DMS114 treated with DMSO at 0.1 percent for 48 hours (cell line): ENCODE results near the gene OR10H1.
"Not testable (repeated sequence)": the region's sequence is repeated elsewhere in the genome, so short reads cannot be mapped to it uniquely, and the experiment has no call there.

Source experiments
- DNase-seq: peaks from one replicate; lab custom pipeline; 2025; ENCODE audit not compliant: unreplicated experiment; lab: John Stamatoyannopoulos, UW

OR10H1 gene, protein sequence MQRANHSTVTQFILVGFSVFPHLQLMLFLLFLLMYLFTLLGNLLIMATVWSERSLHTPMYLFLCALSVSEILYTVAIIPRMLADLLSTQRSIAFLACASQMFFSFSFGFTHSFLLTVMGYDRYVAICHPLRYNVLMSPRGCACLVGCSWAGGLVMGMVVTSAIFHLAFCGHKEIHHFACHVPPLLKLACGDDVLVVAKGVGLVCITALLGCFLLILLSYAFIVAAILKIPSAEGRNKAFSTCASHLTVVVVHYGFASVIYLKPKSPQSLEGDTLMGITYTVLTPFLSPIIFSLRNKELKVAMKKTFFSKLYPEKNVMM

DNA sequence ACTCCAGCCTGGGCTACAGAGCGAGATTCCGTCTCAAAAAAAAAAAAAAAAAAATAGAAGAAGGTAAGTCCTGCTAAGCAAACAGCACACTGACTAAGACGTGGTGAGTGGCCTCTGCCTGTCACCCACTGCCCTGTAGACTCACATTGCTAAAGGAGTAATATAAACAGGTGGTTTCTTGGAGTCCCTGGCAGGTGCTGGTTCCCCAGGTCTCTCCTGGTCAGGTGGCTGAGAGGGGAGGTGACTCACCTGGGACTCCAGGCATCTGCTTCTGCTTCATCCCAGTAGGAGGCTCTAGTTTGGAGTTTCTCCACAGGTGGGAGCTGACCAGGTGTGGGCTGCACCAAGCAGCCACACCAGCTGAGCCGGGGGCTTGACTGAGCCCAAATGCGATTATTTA is at the start of gene OR10H1:
Gene OR10H1 (minus strand): TSS at position 359 of the 400 bp plus-strand sequence. CDS start 7,627 bp downstream, outside the sequence.
- no peak for DNase-seq

DNA sequence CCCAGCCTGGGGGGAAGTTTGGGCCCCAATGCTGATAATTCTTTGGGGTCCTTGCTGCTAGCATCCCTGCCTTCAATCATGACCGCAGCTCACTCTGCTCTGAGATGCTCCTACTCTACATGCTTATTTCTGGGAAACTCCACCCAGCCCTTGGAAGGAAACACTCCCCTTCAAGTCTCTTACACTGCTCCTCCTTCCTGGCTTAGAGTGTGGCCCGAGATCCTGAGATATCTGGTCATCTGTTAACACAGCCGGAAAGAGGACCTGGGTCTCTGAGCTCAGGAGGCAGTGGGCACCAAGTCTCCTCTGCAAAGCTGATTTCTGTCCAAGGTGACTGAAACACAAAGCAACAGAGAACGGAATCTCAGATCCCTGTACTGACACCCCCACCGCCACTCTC is 49.4 kb upstream of the OR10H1 start:
- no peak for DNase-seq

DNA sequence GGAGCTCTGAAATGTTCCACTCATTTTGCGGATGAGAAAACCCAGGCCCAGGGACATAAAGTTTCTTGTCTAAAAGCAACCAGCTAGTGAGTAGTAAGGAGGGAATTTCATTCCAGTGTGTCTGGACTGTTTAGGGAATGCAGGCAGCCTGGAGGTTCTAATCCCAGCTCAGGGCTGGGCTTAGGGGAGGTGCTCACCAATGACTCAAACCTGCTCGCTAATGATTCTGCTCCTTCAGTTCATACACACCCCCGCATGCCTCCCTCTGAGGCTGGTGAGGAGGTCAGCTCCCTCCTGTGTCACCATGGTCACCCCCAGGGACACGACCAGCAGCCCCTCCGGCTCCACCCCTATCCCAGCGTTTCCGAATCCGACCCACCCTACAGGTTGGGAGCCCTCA is 47.8 kb upstream of the OR10H1 start:
- DNase-seq, result no peak

DNA sequence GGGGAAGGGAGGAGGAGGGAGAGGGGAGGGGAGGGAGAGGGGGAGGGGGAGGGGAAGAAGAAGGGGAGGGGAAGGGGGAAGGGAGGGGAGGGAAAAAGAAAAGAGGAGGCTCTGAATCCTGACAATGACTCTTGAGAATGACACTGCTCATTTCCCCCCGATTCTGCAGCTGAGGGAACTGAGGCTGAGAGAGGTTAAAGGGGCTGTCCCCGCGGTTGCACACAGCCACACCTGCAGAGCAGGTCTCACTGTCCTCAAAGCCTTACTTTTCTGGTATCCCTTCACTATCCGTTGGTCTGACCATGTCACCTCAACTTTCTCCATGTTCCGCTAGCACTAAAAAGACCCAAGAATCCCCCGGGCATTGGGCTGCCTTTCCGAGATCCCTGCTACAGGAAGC is 47.0 kb upstream of the OR10H1 start:
- no peak for DNase-seq

DNA sequence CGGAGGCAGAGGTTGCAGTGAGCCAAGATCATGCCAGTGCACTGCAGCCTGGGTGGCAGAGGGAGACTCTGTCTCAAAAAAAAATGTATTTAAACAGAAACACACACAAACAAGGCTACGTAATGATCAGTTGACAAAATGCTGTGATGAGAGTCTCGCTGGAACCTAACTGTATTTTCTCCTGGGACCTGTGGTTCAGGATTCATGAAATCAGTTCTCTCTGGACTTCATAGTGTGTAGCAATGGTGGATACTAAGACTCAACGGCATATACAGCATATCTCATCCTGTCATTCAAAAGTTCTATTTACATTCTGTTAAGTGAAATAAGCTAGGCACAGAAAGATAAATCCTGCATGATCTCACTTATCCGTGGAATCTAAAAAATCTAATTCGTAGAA is 45.1 kb upstream of the OR10H1 start:
- DNase-seq, result no peak

DNA sequence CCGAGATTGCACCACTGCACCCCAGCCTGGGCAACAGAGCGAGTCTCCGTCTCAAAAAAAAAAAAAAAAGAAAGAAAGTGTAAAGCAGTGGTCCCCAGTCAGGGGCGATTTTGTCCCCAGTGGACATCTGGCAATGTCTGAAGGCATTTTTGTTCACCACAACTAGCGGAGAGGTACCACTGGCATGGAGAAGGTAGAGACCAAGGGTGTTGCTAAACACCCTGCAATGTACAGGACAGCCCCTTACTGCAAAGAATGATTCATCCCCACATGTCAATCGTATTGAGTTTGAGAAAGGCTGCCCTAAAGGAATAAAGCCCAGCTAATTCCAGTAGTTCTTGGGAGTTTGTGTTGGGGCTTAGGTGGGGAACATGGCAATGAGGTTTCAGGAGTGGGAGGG is 43.7 kb upstream of the OR10H1 start:
- DNase-seq, result no peak

DNA sequence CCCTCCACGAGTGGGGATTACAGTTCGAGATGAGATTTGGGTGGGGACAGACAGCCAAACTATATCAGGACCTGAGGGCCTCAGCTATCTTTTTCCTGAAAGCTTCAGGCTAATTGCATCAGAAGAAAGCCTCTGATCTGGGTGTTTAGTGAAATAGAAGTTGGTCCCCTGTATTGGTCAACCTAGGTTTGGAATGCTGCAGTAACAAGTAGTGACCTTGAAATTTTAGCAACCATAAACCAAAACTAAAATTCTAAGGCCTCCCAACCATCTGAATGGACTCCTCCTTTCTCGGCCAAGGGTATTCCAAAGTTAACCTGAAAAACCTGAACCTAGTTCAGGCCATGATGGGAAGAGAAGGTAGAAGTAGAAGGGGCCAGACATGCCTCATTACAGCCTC is 34.9 kb upstream of the OR10H1 start:
- no peak for DNase-seq

DNA sequence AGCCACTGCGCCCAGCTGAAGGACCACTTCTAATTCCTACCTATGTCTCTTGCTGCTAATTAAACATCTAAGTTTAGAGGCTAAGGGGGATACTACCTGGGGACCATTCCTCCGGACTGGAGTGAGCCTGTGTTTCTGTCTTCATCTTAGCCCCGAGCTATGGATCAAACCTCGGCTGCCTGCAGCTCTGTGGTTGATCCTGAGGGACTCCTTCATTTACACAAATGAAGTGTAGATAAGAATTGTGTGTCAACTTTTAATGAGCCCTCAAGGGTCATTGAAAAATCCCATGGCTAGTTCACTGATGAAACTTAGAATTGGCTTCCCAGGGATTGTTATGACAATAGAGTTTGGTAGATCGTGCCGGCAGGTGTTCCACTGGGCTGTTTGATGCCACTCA is 31.5 kb upstream of the OR10H1 start:
- no peak for DNase-seq

DNA sequence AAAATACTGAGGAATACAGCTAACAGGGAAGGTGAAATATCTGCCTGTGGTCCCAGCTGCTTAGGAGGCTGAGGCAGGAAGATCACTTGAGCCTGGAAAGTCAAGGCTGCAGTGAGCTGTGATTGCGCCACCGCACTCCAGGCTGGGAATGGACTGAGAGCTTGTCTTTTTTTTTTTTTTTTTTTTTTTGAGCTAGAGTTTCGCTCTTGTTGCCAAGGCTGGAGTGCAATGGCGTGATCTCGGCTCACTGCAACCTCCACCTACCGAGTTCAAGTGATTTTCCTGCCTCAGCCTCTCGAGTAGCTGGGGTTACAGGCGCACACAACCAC is 28.4 kb upstream of the OR10H1 start:
- DNase-seq, result not testable (repeated sequence)

DNA sequence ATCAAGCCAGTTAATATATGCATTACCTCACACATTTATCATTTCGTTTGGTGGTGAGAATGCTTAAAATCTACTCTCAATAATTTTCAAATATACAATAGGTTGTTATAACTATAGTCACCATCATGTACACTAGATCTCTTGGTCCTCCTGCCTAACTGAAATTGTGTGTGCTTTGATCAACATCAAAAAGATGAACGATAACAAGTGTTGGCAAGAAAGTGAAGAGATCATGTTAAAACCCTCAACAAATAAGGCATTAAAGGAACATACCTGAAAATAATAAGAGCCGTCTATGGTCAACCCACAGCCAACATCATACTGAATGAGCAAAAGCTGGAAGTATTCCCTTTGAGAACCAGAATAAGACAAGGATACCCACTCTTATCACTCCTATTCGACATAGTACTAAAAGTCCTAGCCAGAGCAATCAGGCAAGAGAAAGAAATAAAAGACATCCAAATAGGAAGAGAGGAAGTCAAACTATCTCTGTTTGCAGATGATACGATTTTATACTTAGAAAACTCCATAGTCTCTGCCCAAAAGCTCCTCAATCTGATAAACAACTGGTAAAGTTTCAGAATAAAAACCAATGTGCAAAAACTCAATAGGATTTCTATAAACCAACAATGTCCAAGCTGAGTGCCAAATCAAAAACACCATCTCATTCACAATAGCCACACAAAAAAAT is 27.9 kb upstream of the OR10H1 start:
- no peak for DNase-seq

DNA sequence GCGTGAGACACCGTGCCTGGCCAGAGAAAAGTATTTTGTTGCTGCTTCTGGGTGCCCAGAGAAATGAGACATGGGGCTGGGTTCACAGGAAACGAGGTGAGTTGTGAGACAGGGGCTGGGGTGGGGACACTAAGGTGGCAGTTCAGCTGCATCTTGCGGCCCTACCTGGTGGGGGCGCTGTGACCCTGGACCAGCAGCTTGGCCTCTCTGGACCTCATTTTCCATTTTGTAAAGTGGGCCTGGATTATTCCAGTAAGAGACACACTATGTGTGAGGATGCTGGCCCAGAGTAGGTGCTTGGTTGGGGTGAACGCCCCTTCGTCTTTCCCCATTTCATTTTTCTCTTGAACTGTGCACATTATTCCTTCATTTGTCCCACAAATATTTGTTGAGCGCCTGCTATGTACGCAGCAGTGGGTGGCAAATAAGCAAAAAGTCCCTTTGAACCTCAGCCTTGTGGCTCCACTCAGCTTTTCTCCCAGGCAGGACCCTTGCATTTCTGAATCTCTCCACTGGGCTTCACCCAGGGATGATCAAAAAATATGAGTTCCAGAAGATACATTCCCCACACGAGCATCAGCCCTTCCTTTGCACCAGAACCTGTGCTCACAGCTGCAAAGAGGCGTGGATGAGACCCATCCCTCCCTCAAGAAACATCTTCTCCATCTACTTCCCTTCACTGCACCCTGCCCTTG is 26.6 kb upstream of the OR10H1 start:
- no peak for DNase-seq

DNA sequence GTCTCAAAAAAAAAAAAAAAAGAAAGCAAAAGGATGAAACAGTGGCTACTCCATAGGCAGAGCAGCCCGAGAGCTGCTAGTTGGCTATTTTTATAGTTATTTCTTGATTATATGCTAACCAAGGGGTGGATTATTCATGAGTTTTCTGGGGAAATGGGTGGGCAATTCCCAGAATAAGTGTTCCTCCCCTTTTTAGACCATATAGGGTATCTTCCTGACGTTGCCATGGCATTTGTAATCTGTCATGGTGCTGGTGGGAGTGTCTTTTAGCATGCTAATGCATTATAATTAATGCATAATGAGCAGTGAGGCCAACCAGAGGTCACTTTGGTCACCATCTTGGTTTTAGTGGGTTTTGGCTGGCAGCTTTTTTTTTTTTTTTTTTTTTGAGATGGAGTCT is 25.4 kb upstream of the OR10H1 start:
- DNase-seq, result no peak

DNA sequence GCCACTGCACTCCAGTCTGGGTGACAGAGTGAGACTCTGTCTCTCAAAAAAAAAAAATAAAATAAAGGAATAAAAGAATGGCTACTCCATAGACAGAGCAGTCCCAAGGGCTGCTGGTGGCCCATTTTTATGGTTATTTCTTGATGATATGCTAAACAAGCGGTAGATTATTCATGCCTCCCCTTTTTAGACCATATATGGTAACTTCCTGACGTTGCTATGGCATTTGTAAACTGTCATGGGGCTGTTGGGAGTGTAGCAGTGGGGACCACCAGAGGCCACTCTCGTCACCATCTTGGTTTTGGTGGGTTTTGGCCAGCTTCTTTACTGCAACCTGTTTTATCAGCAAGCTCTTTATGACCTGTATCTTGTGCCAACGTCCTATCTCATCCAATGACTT is 24.4 kb upstream of the OR10H1 start:
- not testable (repeated sequence) for DNase-seq

DNA sequence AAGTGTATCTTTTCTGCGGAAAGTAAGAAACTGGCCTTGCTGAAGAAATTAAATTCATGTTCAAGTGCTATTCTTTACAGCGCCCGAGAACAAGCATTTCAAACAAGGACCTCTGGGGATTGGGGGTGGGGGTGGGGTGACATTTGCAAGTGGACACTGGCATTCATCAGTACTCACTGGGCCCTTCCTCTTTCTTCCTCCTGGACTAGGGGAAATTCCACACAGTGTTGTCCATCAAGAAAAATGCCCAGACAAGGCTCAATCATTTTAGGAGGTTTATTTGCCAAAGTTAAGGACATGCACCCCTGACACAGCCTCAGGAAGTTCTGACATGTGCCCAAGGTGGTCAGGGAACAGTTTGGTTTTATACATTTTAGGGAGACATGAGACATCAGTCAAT is 22.9 kb upstream of the OR10H1 start:
- no peak for DNase-seq

DNA sequence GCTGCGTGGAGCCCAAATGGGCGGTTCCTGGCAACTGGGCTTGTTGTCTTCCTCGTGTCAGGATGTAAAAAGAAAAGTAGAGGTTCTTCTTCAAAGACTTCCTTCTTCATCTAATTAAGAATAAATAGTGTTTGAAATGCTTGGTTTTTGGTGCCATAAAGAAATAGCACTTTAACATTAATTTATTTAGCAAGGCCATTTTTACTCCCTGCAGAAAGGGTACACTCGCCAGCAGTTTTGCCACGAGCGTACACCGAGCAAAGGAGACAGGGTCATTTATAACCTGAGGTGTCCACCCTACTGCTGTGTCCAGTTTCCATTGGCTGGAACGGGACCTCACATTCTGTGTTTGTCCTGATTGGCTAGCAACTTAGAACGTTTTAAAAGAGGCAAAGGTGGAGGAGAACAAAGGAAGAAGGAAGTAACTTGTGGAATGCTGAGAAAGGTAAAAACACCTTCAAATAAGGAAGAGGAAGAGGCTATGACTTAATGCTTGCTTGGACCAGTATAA is 21.8 kb upstream of the OR10H1 start:
- DNase-seq, result no peak

DNA sequence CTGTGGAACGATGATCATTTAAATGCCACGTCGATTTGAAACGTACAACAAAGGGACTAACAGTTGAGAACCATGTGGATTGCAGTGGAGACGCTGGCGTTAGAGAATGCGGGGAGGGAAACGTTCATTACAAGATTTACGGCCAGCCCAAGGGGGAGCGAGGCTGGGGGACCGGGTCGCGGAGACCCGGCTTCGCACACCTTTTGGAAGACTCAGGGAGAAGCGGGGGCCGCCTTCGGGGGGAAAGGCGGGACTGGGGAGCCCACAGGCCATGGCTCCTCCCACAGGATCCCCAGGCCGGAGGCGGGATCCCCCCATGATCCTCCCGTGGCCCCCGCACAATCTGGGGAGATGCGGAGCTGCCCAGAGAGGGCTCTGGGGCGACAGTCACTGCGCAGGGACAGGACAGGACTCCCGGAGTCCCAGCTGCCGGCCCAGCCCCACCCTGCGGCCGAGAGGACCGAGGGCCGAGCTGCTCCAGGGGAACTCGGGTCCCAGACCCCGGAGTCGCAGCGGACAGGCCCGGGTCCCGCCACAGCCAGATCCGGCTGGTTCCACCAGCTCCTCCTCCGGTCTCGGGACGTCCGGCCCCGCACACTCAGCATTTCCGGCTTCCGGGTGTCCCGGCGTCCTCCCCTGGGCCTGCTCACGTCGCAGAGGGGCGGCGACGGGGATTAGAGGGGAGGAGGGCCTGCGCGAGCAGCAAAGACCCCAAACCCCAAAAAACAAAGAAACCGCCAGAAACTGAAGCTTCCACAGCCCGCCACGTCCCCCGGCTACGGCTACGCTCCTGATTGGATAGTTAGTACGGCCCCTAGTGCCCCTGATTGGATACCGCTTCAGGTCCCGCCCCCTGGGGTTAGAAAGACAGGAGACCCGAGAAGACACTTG is 21.1 kb upstream of the OR10H1 start:
- peak; percentile 97 for DNase-seq

DNA sequence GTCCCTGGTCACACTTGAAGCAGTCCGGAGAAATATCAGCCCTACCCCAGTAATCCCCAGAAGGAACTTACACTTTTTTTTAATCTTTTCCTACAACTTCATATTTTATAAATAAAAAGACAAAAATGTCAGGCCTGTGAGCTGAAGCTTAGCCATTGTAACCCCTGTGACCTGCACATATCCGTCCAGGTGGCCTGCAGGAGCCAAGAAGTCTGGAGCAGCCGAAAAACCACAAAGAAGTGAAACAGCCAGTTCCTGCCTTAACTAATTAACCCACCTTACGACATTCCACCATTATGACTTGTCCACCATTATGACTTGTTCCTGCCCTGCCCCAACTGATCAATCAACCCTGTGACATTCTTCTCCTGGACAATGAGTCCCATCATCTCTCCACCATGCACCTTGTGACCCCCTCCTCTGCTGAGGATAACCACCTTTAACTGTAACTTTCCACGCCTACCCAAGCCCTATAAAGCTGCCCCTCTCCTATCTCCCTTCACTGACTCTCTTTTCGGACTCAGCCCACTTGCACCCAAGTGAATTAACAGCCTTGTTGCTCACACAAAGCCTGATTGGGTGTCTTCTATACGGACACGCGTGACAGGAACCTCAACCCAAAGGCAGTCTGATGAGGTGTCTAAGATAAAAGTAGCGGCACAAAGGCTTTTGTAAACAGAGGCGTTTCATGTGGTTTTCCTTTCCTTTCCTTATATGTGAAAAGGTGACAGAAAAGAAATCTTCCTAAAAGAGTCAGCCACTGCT is 20.3 kb upstream of the OR10H1 start:
- DNase-seq, result not testable (repeated sequence)

DNA sequence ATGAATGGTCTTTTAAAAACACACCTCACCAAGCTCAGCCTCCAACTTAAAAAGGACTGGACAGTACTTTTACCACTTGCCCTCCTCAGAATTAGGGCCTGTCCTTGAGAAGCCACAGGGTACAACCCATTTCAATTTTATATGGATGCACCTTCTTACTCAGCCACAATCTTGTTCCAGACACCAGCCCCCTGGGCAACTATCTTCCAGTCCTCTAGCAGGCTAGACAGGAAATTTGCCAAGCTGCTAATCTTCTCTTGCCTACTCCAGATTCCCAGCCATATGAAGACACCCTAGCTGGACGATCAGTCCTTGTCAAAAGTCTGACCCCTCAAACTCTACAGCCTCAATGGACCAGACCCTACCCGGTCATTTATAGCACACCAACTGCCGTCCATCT is 18.8 kb upstream of the OR10H1 start:
- DNase-seq, result not testable (repeated sequence)

DNA sequence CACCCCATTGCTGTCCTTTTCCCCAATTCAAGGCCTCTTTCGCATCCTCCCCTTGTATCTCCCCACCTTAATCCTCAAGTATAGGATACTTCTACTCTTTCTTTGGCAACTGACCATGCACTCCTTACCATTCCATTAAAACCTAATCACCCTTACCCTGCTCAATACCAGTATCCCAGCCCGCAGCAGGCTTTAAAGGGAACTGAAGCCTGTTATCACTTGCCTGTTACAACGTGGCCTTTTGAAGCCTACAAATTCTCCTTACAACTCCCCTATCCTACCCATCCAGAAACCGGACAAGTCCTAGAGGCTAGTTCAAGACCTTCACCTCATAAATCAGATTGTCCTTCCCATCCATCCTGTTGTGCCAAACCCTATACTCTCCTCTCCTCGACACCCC is 16.2 kb upstream of the OR10H1 start:
- no peak for DNase-seq

DNA sequence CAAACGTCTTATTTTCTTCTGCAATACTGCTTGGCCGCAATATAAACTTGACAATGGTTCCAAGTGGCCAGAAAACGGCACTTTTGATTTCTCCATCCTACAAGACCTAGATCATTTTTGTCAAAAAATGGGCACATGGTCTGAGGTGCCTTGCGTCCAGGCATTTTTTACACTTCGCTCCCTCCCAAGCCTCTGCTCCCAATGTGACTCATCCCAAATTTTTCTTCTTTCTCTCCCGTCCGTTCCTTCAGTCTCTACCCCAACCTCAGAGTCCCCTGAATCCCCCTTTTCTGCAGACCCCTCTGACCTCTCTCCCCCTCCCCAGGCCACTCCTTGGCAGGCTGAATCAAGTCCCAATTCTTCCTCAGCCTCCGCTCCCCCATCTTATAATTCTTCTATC is 14.3 kb upstream of the OR10H1 start:
- no peak for DNase-seq
